HepG2 (cell line): ENCODE results near the gene ASZ1. TPM values are rescaled to one million over a fixed set of nuclear protein-coding genes. Genes with fewer than 3 reads are reported as not detected.

ENCODE experiments used
- ATAC-seq: fragments of 200-7000 bp; cut with Tn5 transposase; 3 replicates; pipeline ENCODE4 v1.9.1; 2020; ENCODE audit warnings: mild to moderate bottlenecking, moderate library complexity
- BruUV-seq: library from RNA; stranded (reverse); fragments of 400-500 nt; replicated peaks from 2 replicates; lab custom pipeline; 2021; lab: Mats Ljungman, UMichigan
- CTCF ChIA-PET: fragments of 300-600 bp; formaldehyde crosslinking; extraction: SDS; loops from one replicate; lab custom pipeline; 2021; ENCODE audit warnings: low total read pairs, inconsistent platforms, low intra/inter-chr PET ratio; lab: Yijun Ruan, JAX
- POLR2A ChIA-PET: fragments of 350-600 bp; sonication (Branson Sonifier 250); formaldehyde crosslinking; loops from one replicate; lab custom pipeline; 2020; ENCODE audit warnings: antibody characterized with exemption, inconsistent platforms; lab: Yijun Ruan, JAX
- DNase-seq: peaks from one replicate; pipeline ENCODE4 v3.0.0-alpha.2; 2015; ENCODE audit warnings: low spot score
- FAIRE-seq: peaks from 3 replicates; lab custom pipeline; 2011; peaks lifted over from hg19 to GRCh38; lab: Jason Lieb, UNC
- H2AFZ ChIP-seq: one replicate; pipeline ENCODE4 v1.6.1; 2011; ENCODE audit warnings: low read length, inconsistent platforms
- H3K27ac ChIP-seq: fragments of 300-600 bp; 3 replicates; pipeline ENCODE4 v1.8.0; 2011; ENCODE audit warnings: mixed run types, mild to moderate bottlenecking, mixed read lengths, low read length, inconsistent platforms; ENCODE audit not compliant: insufficient read depth; ENCODE audit errors: extremely low read length
- H3K27me3 ChIP-seq, 2 experiments: fragments of 200-600 bp in 1 of 2; 2 replicates in 1 of 2; 3 replicates in 1 of 2; pipeline versions ENCODE4 v1.6.0 to v1.8.0; 2011; ENCODE audit warnings: low read length in 2 of 2, mild to moderate bottlenecking in 2 of 2, moderate library complexity in 2 of 2, inconsistent platforms in 1 of 2; ENCODE audit not compliant: insufficient read depth in 2 of 2, control insufficient read depth in 1 of 2
- H3K36me3 ChIP-seq, 2 experiments: fragments of 200-600 bp in 1 of 2; replicated peaks in 1 of 2; 2 replicates in 1 of 2; 3 replicates in 1 of 2; pipeline versions ENCODE4 v1.5.1 to v1.8.0; 2011; ENCODE audit warnings: low read length in 2 of 2, inconsistent platforms in 1 of 2; ENCODE audit not compliant: insufficient read depth in 2 of 2, control insufficient read depth in 1 of 2
- H3K4me1 ChIP-seq: 2 replicates; pipeline ENCODE4 v1.5.1; 2012; ENCODE audit warnings: low read length, inconsistent platforms; ENCODE audit not compliant: insufficient read depth
- H3K4me2 ChIP-seq: 2 replicates; pipeline ENCODE4 v1.6.0; 2011; ENCODE audit warnings: low read depth, low read length, inconsistent platforms
- H3K4me3 ChIP-seq, 3 experiments: fragments of 200-600 bp in 1 of 3; sonication (generic), shearing (Covaris generic) in 1 of 3; replicated peaks in 1 of 3; 2 replicates each; pipeline ENCODE4 v1.5.1; 2011 to 2016; ENCODE audit warnings: low read length in 3 of 3, inconsistent platforms in 2 of 3, low read depth in 2 of 3, mild to moderate bottlenecking in 2 of 3, control low read depth in 1 of 3, mixed read lengths in 1 of 3; ENCODE audit not compliant: insufficient read depth in 1 of 3
- H3K79me2 ChIP-seq: one replicate; pipeline ENCODE4 v1.6.1; 2011; ENCODE audit warnings: low read length, inconsistent platforms; ENCODE audit not compliant: insufficient read depth
- H3K9ac ChIP-seq: 2 replicates; pipeline ENCODE4 v1.6.0; 2011; ENCODE audit warnings: mild to moderate bottlenecking, low read depth, low read length, inconsistent platforms; ENCODE audit not compliant: insufficient read depth
- H3K9me3 ChIP-seq: 2 replicates; pipeline ENCODE4 v1.5.1; 2012; ENCODE audit warnings: mild to moderate bottlenecking, low read length
- H4K20me1 ChIP-seq: 2 replicates; pipeline ENCODE4 v1.6.0; 2011; ENCODE audit warnings: inconsistent platforms, mild to moderate bottlenecking, low read length, moderate library complexity; ENCODE audit not compliant: insufficient read depth
- CENPT ChIP-seq: sonication (generic); formaldehyde crosslinking; IDR thresholded peaks from 2 replicates; pipeline ENCODE4 v1.8.0; 2022; ENCODE audit warnings: low read depth, mild to moderate bottlenecking, moderate library complexity, missing genetic modification reagents
- FOXA1 ChIP-seq, 2 experiments: fragments of 450-650 bp in 1 of 2; sonication (generic) in 1 of 2; formaldehyde crosslinking in 1 of 2; IDR thresholded peaks; 2 replicates each; pipeline versions ENCODE4 v1.4.0 to v1.6.1; 2016 to 2020; ENCODE audit warnings: missing genetic modification reagents in 1 of 2
- JUNB ChIP-seq: sonication (generic); formaldehyde crosslinking; IDR thresholded peaks from 2 replicates; pipeline ENCODE4 v1.8.0; 2022; ENCODE audit warnings: missing genetic modification reagents, mild to moderate bottlenecking, borderline replicate concordance
- MBNL3 ChIP-seq: fragments of 250-450 bp; sonication (Bioruptor Pico); conservative IDR thresholded peaks from 2 replicates; pipeline ENCODE4 v1.8.0; 2022; ENCODE audit warnings: mild to moderate bottlenecking, inconsistent platforms
- NFIB ChIP-seq: sonication (generic); formaldehyde crosslinking; IDR thresholded peaks from 2 replicates; pipeline ENCODE4 v1.9.0; 2021; ENCODE audit warnings: missing genetic modification reagents, mild to moderate bottlenecking, borderline replicate concordance
- RFX3 ChIP-seq: IDR thresholded peaks from 2 replicates; pipeline ENCODE4 v1.6.1; 2016; ENCODE audit warnings: missing biosample characterization, missing genetic modification reagents
- RXRB ChIP-seq: IDR thresholded peaks from 2 replicates; pipeline ENCODE4 v1.6.1; 2016; ENCODE audit warnings: borderline replicate concordance, missing genetic modification reagents, missing compliant biosample characterization
- TBL1XR1 ChIP-seq: fragments of 150-350 bp; IDR thresholded peaks from 2 replicates; pipeline ENCODE4 v1.6.1; 2014; ENCODE audit warnings: borderline replicate concordance, low read length; ENCODE audit not compliant: partially characterized antibody
- ZBTB7A ChIP-seq: sonication (generic); formaldehyde crosslinking; IDR thresholded peaks from 2 replicates; pipeline ENCODE4 v1.8.0; 2022; ENCODE audit warnings: mild to moderate bottlenecking, missing genetic modification reagents
- ZFX ChIP-seq: sonication (generic); formaldehyde crosslinking; IDR thresholded peaks from 2 replicates; pipeline ENCODE4 v1.4.0; 2020; ENCODE audit warnings: mild to moderate bottlenecking, low read depth, missing genetic modification reagents, moderate library complexity
- ZMAT5 ChIP-seq: sonication (generic); formaldehyde crosslinking; IDR thresholded peaks from 2 replicates; pipeline ENCODE4 v1.5.0; 2020; ENCODE audit warnings: mild to moderate bottlenecking, low read depth, missing genetic modification reagents, borderline replicate concordance
- ZNF382 ChIP-seq: sonication (generic); formaldehyde crosslinking; IDR thresholded peaks from 2 replicates; pipeline ENCODE4 v1.5.0; 2020; ENCODE audit warnings: missing genetic modification reagents, mild to moderate bottlenecking, borderline replicate concordance
- ZNF737 ChIP-seq: sonication (generic); formaldehyde crosslinking; IDR thresholded peaks from 2 replicates; pipeline ENCODE4 v1.5.0; 2020; ENCODE audit warnings: missing genetic modification reagents, mild to moderate bottlenecking, borderline replicate concordance
- ZNF775 ChIP-seq: sonication (generic); formaldehyde crosslinking; IDR thresholded peaks from 2 replicates; pipeline ENCODE4 v1.4.0; 2020; ENCODE audit warnings: missing genetic modification reagents, mild to moderate bottlenecking, moderate library complexity, borderline replicate concordance
- WGBS: methylation state at CpG from one replicate; pipeline ENCODE4 v1.1.6; 2017; ENCODE audit warnings: low lambda C conversion rate; 5-methylcytosine and 5-hydroxymethylcytosine counted together
- in situ Hi-C: cut with HindIII; loops from 2 replicates; pipeline ENCODE4 v1.10.0; 2017; ENCODE audit warnings: low pct_unique_long_range_greater_than_20kb; ENCODE audit not compliant: extremely low pct_ligation_motif_present
- intact Hi-C: fragments of 100-400 bp; cut with micrococcal nuclease; formaldehyde crosslinking; loops from one replicate; pipeline ENCODE4 v1.10.0; 2022; ENCODE audit not compliant: unreplicated experiment
- polyA plus RNA-seq, 8 experiments: library from polyadenylated mRNA; depleted of rRNA in 3 of 8; stranded (reverse) in 7 of 8; unstranded in 1 of 8; fragments of >200 nt; fragmentation: Illumina TruSeq in 4 of 8; extraction: Trizol in 4 of 8; gene quantifications; 2 replicates each; pipeline versions ENCODE4 v1.2.1 to v1.2.3, GENCODE V29; 2011 to 2016; ENCODE audit warnings: low read depth in 4 of 8, missing spikeins in 1 of 8, mixed read lengths in 1 of 8; ENCODE audit not compliant: insufficient read depth in 1 of 8
- total RNA-seq, 5 experiments: library from RNA; depleted of rRNA; stranded (reverse); fragments of >200 nt; fragmentation: Illumina TruSeq; extraction: Trizol; gene quantifications; 2 replicates each; pipeline ENCODE4 v1.2.3, GENCODE V29; 2016; ENCODE audit warnings: low read depth in 1 of 5
- TF ChIP-seq, protein P1 (sequence below): IDR thresholded peaks from 2 replicates; pipeline ENCODE4 v1.6.1; 2016; ENCODE audit warnings: low read depth, control low read depth

The ASZ1 gene
- total and polyA plus RNA-seq, 2 of the 13 experiments (the other 11 are each of a cell fraction or from before 2014, with no cell fraction given): not detected

DNA sequence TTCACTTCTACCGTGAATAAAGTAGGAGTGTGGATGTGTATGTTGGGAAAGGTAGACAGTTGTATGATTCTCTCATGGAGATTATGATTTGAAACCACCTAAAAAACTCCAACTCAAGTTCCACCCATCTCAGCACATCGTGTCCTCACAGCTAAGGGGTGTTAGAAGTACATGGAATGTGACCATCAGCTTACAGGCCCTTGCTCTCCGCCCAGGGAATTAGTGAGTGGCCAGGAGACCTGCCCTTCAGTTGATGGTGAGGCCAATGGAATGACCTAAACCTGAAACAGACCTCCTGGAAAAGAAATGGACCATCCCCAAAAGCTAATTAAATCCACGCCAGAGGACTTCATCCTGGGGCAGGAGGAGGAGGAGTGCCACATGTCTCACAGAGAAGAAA, 102.3 kb downstream of the ASZ1 start:
- H2AFZ ChIP-seq: no peak overlapping the region
- H3K4me2 ChIP-seq: no peak overlapping the region

More for the DNA sequence above, 102.3 kb downstream of the ASZ1 start:
- Histone ChIP-seq H3K4me1 (no peaks in the 10 kb centered on the region), H4K20me1 (no peaks in the 10 kb centered on the region), H3K4me3 (no peak overlapping the region), H3K27me3 (peaks cover 10 to 59% of the 10 kb centered on the region in 2 experiments), H3K36me3 (no peaks in the 10 kb centered on the region), H3K9me3 (no peaks in the 10 kb centered on the region), H3K79me2 (no peaks in the 10 kb centered on the region), H3K27ac (no peak overlapping the region), H3K9ac (no peak overlapping the region)
- no peak for DNase-seq
- TF ChIP-seq, protein P1, sequence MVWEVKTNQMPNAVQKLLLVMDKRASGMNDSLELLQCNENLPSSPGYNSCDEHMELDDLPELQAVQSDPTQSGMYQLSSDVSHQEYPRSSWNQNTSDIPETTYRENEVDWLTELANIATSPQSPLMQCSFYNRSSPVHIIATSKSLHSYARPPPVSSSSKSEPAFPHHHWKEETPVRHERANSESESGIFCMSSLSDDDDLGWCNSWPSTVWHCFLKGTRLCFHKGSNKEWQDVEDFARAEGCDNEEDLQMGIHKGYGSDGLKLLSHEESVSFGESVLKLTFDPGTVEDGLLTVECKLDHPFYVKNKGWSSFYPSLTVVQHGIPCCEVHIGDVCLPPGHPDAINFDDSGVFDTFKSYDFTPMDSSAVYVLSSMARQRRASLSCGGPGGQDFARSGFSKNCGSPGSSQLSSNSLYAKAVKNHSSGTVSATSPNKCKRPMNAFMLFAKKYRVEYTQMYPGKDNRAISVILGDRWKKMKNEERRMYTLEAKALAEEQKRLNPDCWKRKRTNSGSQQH (CRISPR knock-in tag): no peak
- TF ChIP-seq ZNF737: no peak
- TF ChIP-seq CENPT: no peak
- TF ChIP-seq ZNF775: no peak
- no peak for TF ChIP-seq RXRB (CRISPR knock-in tag)
- no peak for TF ChIP-seq TBL1XR1
- TF ChIP-seq ZFX (CRISPR knock-in tag): no peak
- TF ChIP-seq RFX3 (CRISPR knock-in tag): no peak
- no peak for TF ChIP-seq ZNF382 (CRISPR knock-in tag)
- no peak for TF ChIP-seq NFIB
- TF ChIP-seq MBNL3 (CRISPR knock-in tag): no peak
- no peak for TF ChIP-seq FOXA1 (IDR thresholded peaks at IDR 0.05)
- TF ChIP-seq FOXA1 (CRISPR knock-in tag; IDR thresholded peaks at IDR 0.05): no peak
- no peak for TF ChIP-seq ZBTB7A (CRISPR knock-in tag)
- no peak for TF ChIP-seq JUNB (CRISPR knock-in tag)
- no peak for TF ChIP-seq ZMAT5 (CRISPR knock-in tag)
- WGBS: 8% methylated on average over 4 of the region's 4 CpGs
- ChIA-PET CTCF (no interaction called here), POLR2A (no interaction called here)
- BruUV-seq: no TSS peak
- FAIRE-seq: no peak
- in situ Hi-C loops (no loop called here), intact Hi-C loops (no loop called here)
- ATAC-seq: no peak
